Keratinocyte (primary cell): ENCODE data around the gene TYSND1. TPM values are rescaled to one million over a fixed set of nuclear protein-coding genes. Genes with fewer than 3 reads are reported as not detected.

Experiments used
- DNase-seq: peaks from one replicate; pipeline ENCODE4 v3.0.0-alpha.2; 2011; ENCODE audit warnings: low read depth, missing footprints, low spot score
- FAIRE-seq: peaks from 2 replicates; lab custom pipeline; 2011; peaks lifted over from hg19 to GRCh38; lab: Jason Lieb, UNC
- H2AFZ ChIP-seq: 2 replicates; pipeline ENCODE4 v1.6.0; 2012; ENCODE audit warnings: low read length, control low read depth, inconsistent platforms; ENCODE audit not compliant: control insufficient read depth
- H3K27ac ChIP-seq: 2 replicates; pipeline ENCODE4 v1.5.1; 2011; ENCODE audit warnings: low read length; ENCODE audit not compliant: control insufficient read depth, insufficient read depth
- H3K27me3 ChIP-seq: 3 replicates; pipeline ENCODE4 v1.6.0; 2011; ENCODE audit warnings: low read length; ENCODE audit not compliant: control insufficient read depth, insufficient read depth; ENCODE audit errors: extremely low read depth
- H3K36me3 ChIP-seq, 2 experiments: 2 replicates in 1 of 2; 3 replicates in 1 of 2; pipeline ENCODE4 v1.5.1; 2011; ENCODE audit warnings: low read length in 2 of 2, mild to moderate bottlenecking in 1 of 2; ENCODE audit not compliant: control insufficient read depth in 2 of 2, insufficient read depth in 2 of 2; ENCODE audit errors: extremely low read depth in 1 of 2
- H3K4me1 ChIP-seq: 3 replicates; pipeline ENCODE4 v1.5.1; 2011; ENCODE audit warnings: low read length; ENCODE audit not compliant: control insufficient read depth, insufficient read depth; ENCODE audit errors: extremely low read depth
- H3K4me2 ChIP-seq: 3 replicates; pipeline ENCODE4 v1.6.0; 2011; ENCODE audit warnings: low read depth, low read length; ENCODE audit not compliant: control insufficient read depth, insufficient read depth; ENCODE audit errors: extremely low read depth
- H3K4me3 ChIP-seq, 3 experiments: fragments of 200-600 bp in 1 of 3; sonication (generic) in 1 of 3; 2 replicates in 2 of 3; 3 replicates in 1 of 3; pipeline ENCODE4 v1.5.1; 2011 to 2016; ENCODE audit warnings: low read length in 3 of 3, mild to moderate bottlenecking in 3 of 3, control low read depth in 2 of 3, inconsistent platforms in 1 of 3, low read depth in 1 of 3, mixed read lengths in 1 of 3, mixed run types in 1 of 3, moderate library complexity in 1 of 3; ENCODE audit not compliant: control insufficient read depth in 2 of 3, insufficient read depth in 2 of 3; ENCODE audit errors: extremely low read depth in 1 of 3
- H3K79me2 ChIP-seq: 2 replicates; pipeline ENCODE4 v1.6.0; 2012; ENCODE audit warnings: low read length; ENCODE audit not compliant: control insufficient read depth, insufficient read depth
- H3K9ac ChIP-seq: 3 replicates; pipeline ENCODE4 v1.6.0; 2011; ENCODE audit warnings: low read length; ENCODE audit not compliant: control insufficient read depth, insufficient read depth; ENCODE audit errors: extremely low read depth
- H3K9me1 ChIP-seq: 3 replicates; pipeline ENCODE4 v1.6.0; 2011; ENCODE audit warnings: low read length; ENCODE audit not compliant: control insufficient read depth, insufficient read depth; ENCODE audit errors: extremely low read depth
- H3K9me3 ChIP-seq: 2 replicates; pipeline ENCODE4 v1.5.1; 2012; ENCODE audit warnings: low read depth, low read length; ENCODE audit not compliant: control insufficient read depth
- H4K20me1 ChIP-seq: 3 replicates; pipeline ENCODE4 v1.6.0; 2011; ENCODE audit warnings: low read length; ENCODE audit not compliant: control insufficient read depth, insufficient read depth; ENCODE audit errors: extremely low read depth
- CTCF ChIP-seq, 3 experiments: IDR thresholded peaks in 1 of 3; conservative IDR thresholded peaks in 1 of 3; optimal IDR thresholded peaks in 1 of 3; 2 replicates in 2 of 3; 3 replicates in 1 of 3; pipeline versions ENCODE3 to v1.5.1; 2011; ENCODE audit warnings: low read length in 3 of 3, mild to moderate bottlenecking in 3 of 3, moderate library complexity in 2 of 3, control low read depth in 1 of 3, inconsistent platforms in 1 of 3; ENCODE audit not compliant: insufficient read depth in 2 of 3; ENCODE audit errors: extremely low read depth in 1 of 3
- EZH2 ChIP-seq: IDR thresholded peaks from one replicate; pipeline ENCODE4 v1.6.1; 2012; ENCODE audit warnings: inconsistent platforms, mild to moderate bottlenecking, low read length, moderate library complexity
- dilution Hi-C: fragments of 300-500 bp; cut with MboI; formaldehyde crosslinking; loops from one replicate; pipeline ENCODE4 v1.7.0; 2020; ENCODE audit warnings: low sequenced_read_pairs; ENCODE audit not compliant: extremely low pct_ligation_motif_present
- polyA plus RNA-seq, 5 experiments: library from polyadenylated mRNA; depleted of rRNA in 3 of 5; stranded (reverse) in 3 of 5; stranded (forward) in 1 of 5; unstranded in 1 of 5; fragments of >200 nt; gene quantifications; 1 replicate in 1 of 5; 2 replicates in 3 of 5; 3 replicates in 1 of 5; pipeline versions ENCODE4 v1.2.1 to v1.2.3, GENCODE V29; 2011 to 2012; ENCODE audit warnings: missing spikeins in 2 of 5, low read depth in 1 of 5, low replicate concordance in 1 of 5

Gene TYSND1
- polyA plus RNA-seq, 1 donor (not counting 4 experiments of a cell fraction or from before 2014, with no cell fraction given) = 9.9 TPM

- TF ChIP-seq EZH2 (no peak), CTCF (optimal IDR thresholded peaks at IDR 0.05 in 1 of 3, IDR thresholded peaks at IDR 0.05 in 1 of 3, conservative IDR thresholded peaks at IDR 0.05 in 1 of 3; ENCODE audit: extremely low read depth in 1 of 3, insufficient read depth in 2 of 3, low read length in 3 of 3) (no peak)
These were observed 37.3 kb downstream of the TYSND1 start for GRCh38 chr10:70109064-70109729.

GRCh38 chr10:70106958-70107791 is 39.3 kb downstream of the TYSND1 start:
- Histone ChIP-seq H3K4me1 (no peaks in the 10 kb centered on the region), H3K36me3 (peaks cover 0 to under 1% of the 10 kb centered on the region in 2 experiments), H3K4me2 (no peak overlapping the region), H3K4me3 (no peak overlapping the region), H3K9me3 (no peaks in the 10 kb centered on the region), H3K27ac (no peak overlapping the region), H3K79me2 (no peaks in the 10 kb centered on the region), H3K9me1 (no peaks in the 10 kb centered on the region), H3K27me3 (no peaks in the 10 kb centered on the region), H2AFZ (no peak overlapping the region), H4K20me1 (no peaks in the 10 kb centered on the region), H3K9ac (no peak overlapping the region)
- peak; percentile 46 to 66 (median 47) for TF ChIP-seq CTCF (optimal IDR thresholded peaks at IDR 0.05 in 1 of 3, IDR thresholded peaks at IDR 0.05 in 1 of 3, conservative IDR thresholded peaks at IDR 0.05 in 1 of 3; ENCODE audit: extremely low read depth in 1 of 3, insufficient read depth in 2 of 3, low read length in 3 of 3)
- TF ChIP-seq EZH2 = no peak
- FAIRE-seq (no peak), DNase-seq (no peak)
- dilution Hi-C loops = no loop called here

More at GRCh38 chr10:70109064-70109729, 37.3 kb downstream of the TYSND1 start:
- no peaks in the 10 kb centered on the region for H3K9me1 ChIP-seq
- DNase-seq = no peak
- no peaks in the 10 kb centered on the region for H3K9me3 ChIP-seq
- no peak overlapping the region for H2AFZ ChIP-seq
- no peak overlapping the region for H3K4me2 ChIP-seq
- H3K4me1 ChIP-seq = no peaks in the 10 kb centered on the region
- H3K4me3 ChIP-seq = no peak overlapping the region
- H3K9ac ChIP-seq = no peak overlapping the region
- peaks cover 0 to 7% of the 10 kb centered on the region in 2 experiments for H3K36me3 ChIP-seq
- no peaks in the 10 kb centered on the region for H3K79me2 ChIP-seq
- H4K20me1 ChIP-seq = no peaks in the 10 kb centered on the region
- H3K27ac ChIP-seq = no peak overlapping the region
- no peaks in the 10 kb centered on the region for H3K27me3 ChIP-seq
- no peak for FAIRE-seq
- dilution Hi-C loops = no loop called here
